GM12878 (cell line): ENCODE results near the gene TIGD1. TPM values are rescaled to one million over a fixed set of nuclear protein-coding genes. Genes with fewer than 3 reads are reported as not detected.
A peak's percentile ranks its signal among the peaks of the same experiment; 100 is the strongest.

Source experiments
- BHLHE40 ChIP-seq, 2 experiments: fragments of 450-650 bp in 1 of 2; IDR thresholded peaks; 2 replicates each; pipeline ENCODE4 v1.6.1; 2011 to 2017; ENCODE audit warnings: low read depth in 2 of 2, borderline replicate concordance in 1 of 2, improper control_type of control experiment in 1 of 2, low read length in 1 of 2, mild to moderate bottlenecking in 1 of 2
- CHD4 ChIP-seq: fragments of 200-600 bp; sonication (generic); IDR thresholded peaks from 2 replicates; pipeline ENCODE4 v1.6.1; 2016; ENCODE audit warnings: mild to moderate bottlenecking
- CTCF ChIP-seq, 3 experiments: IDR thresholded peaks in 2 of 3; conservative IDR thresholded peaks in 1 of 3; 2 replicates each; pipeline ENCODE4 v1.5.1; 2011; ENCODE audit warnings: low read depth in 3 of 3, low read length in 3 of 3, mild to moderate bottlenecking in 3 of 3, control low read depth in 2 of 3, moderate library complexity in 2 of 3, inconsistent platforms in 1 of 3, mixed read lengths in 1 of 3; ENCODE audit not compliant: control insufficient read depth in 2 of 3, insufficient read depth in 1 of 3; ENCODE audit errors: extremely low read depth in 1 of 3
- DPF2 ChIP-seq: fragments of 450-650 bp; IDR thresholded peaks from 2 replicates; pipeline ENCODE4 v1.6.1; 2017; ENCODE audit warnings: mild to moderate bottlenecking
- E4F1 ChIP-seq: fragments of 450-650 bp; IDR thresholded peaks from 2 replicates; pipeline ENCODE4 v1.6.1; 2018; ENCODE audit warnings: borderline replicate concordance, mild to moderate bottlenecking; ENCODE audit not compliant: partially characterized antibody
- EGR1 ChIP-seq, 2 experiments: IDR thresholded peaks; 1 replicate in 1 of 2; 2 replicates in 1 of 2; pipeline ENCODE4 v1.6.1; 2011 to 2012; ENCODE audit warnings: low read depth in 2 of 2, low read length in 2 of 2, borderline replicate concordance in 1 of 2, mild to moderate bottlenecking in 1 of 2, moderate library complexity in 1 of 2
- EZH2 ChIP-seq: IDR thresholded peaks from 2 replicates; pipeline ENCODE4 v1.6.1; 2012; ENCODE audit warnings: low read depth, mild to moderate bottlenecking, control low read depth, inconsistent platforms, low read length, borderline replicate concordance; ENCODE audit not compliant: control insufficient read depth
- HCFC1 ChIP-seq: fragments of 150-350 bp; IDR thresholded peaks from 2 replicates; pipeline ENCODE4 v1.6.1; 2014; ENCODE audit warnings: low read length
- HSF1 ChIP-seq: fragments of 150-350 bp; IDR thresholded peaks from 2 replicates; pipeline ENCODE4 v1.6.1; 2014; ENCODE audit warnings: mild to moderate bottlenecking, low read depth, low read length
- IRF3 ChIP-seq: fragments of 450-650 bp; IDR thresholded peaks from 2 replicates; pipeline ENCODE4 v1.6.1; 2014; ENCODE audit warnings: mild to moderate bottlenecking
- JUNB ChIP-seq: IDR thresholded peaks from 2 replicates; pipeline ENCODE4 v1.6.1; 2016; ENCODE audit warnings: antibody characterized with exemption, mild to moderate bottlenecking
- MYB ChIP-seq: fragments of 150-350 bp; IDR thresholded peaks from 2 replicates; pipeline ENCODE4 v1.6.1; 2014; ENCODE audit warnings: mild to moderate bottlenecking, low read depth, low read length, borderline replicate concordance
- NFXL1 ChIP-seq: fragments of 450-650 bp; IDR thresholded peaks from 2 replicates; pipeline ENCODE4 v1.6.1; 2017; ENCODE audit warnings: antibody characterized with exemption, mild to moderate bottlenecking, borderline replicate concordance
- NFYA ChIP-seq: IDR thresholded peaks from 2 replicates; pipeline ENCODE4 v1.6.1; 2011; ENCODE audit warnings: low read depth, mild to moderate bottlenecking, low read length, improper control_type of control experiment, borderline replicate concordance
- RAD21 ChIP-seq: IDR thresholded peaks from 2 replicates; pipeline ENCODE4 v1.6.1; 2011; ENCODE audit warnings: mild to moderate bottlenecking, low read depth, low read length, moderate library complexity; ENCODE audit not compliant: insufficient read depth
- RELB ChIP-seq: fragments of 450-650 bp; IDR thresholded peaks from 2 replicates; pipeline ENCODE4 v1.6.1; 2017; ENCODE audit warnings: low read depth, mild to moderate bottlenecking, moderate library complexity
- RUNX3 ChIP-seq: IDR thresholded peaks from 2 replicates; pipeline ENCODE4 v1.6.1; 2012; ENCODE audit warnings: low read length, inconsistent platforms
- SMAD5 ChIP-seq: IDR thresholded peaks from 2 replicates; pipeline ENCODE4 v1.6.1; 2016; ENCODE audit warnings: antibody characterized with exemption, low read depth
- TAF1 ChIP-seq: IDR thresholded peaks from 2 replicates; pipeline ENCODE4 v1.6.1; 2011; ENCODE audit warnings: mild to moderate bottlenecking, low read depth, low read length, borderline replicate concordance
- YBX1 ChIP-seq: fragments of 450-650 bp; IDR thresholded peaks from 2 replicates; pipeline ENCODE4 v1.6.1; 2016; ENCODE audit warnings: antibody characterized with exemption
- polyA plus RNA-seq, 11 experiments: library from polyadenylated mRNA; depleted of rRNA in 4 of 11; unstranded in 6 of 11; stranded (reverse) in 5 of 11; fragments of >200 nt; fragmentation: Nextera tagmentation in 4 of 11; fragmentation: Illumina TruSeq in 1 of 11; extraction: Ambion mirVana in 4 of 11; extraction: Trizol in 1 of 11; gene quantifications; 1 replicate in 1 of 11; 2 replicates in 10 of 11; pipeline versions ENCODE4 v1.2.1 to v1.2.3, GENCODE V29; 2011 to 2016; ENCODE audit warnings: inconsistent platforms in 2 of 11, missing spikeins in 2 of 11, low read depth in 1 of 11
- total RNA-seq, 4 experiments: library from RNA; depleted of rRNA in 3 of 4; stranded (reverse); fragments of >200 nt in 3 of 4; fragmentation: Illumina TruSeq in 1 of 4; extraction: Trizol in 1 of 4; gene quantifications; 2 replicates each; pipeline versions ENCODE4 v1.2.1 to v1.2.3, GENCODE V29; 2013 to 2021

The TIGD1 gene
- total and polyA plus RNA-seq, 10 of the 15 experiments (the other 5 are each of a cell fraction or from before 2014, with no cell fraction given), result 1.4 to 8.4 (median 5.6) TPM

- TF ChIP-seq CHD4 (no peak), SMAD5 (no peak), HCFC1 (peak; percentile 80), DPF2 (0 out of 2 replicates have a peak, but pooled peaks have one; percentile 34), MYB (no peak), RELB (peak; percentile 36; the same call in 1 of the 2 replicates), RAD21 (no peak), JUNB (no peak), E4F1 (peak; percentile 36), RUNX3 (peak; percentile 66), EZH2 (no peak), TAF1 (peak; percentile 84; the same call in 1 of the 2 replicates), CTCF (IDR thresholded peaks at IDR 0.05 in 2 of 3, conservative IDR thresholded peaks at IDR 0.05 in 1 of 3; ENCODE audit: control insufficient read depth in 2 of 3, extremely low read depth in 1 of 3, insufficient read depth in 1 of 3, low read depth in 3 of 3, low read length in 3 of 3) (peak; percentile 1 to 28 (median 23); a peak in 2 of 6 replicates), EGR1 (IDR thresholded peaks at IDR 0.05; ENCODE audit: borderline replicate concordance in 1 of 2, low read depth in 2 of 2, low read length in 2 of 2) (peak; percentile 84 to 92), NFXL1 (no peak), NFYA (no peak), YBX1 (no peak), HSF1 (no peak), IRF3 (no peak), BHLHE40 (IDR thresholded peaks at IDR 0.05; ENCODE audit: borderline replicate concordance in 1 of 2, low read depth in 2 of 2, low read length in 1 of 2) (peak; percentile 90 to 94)
These were observed at the start of gene TIGD1, which contains the start of gene EIF4E2 (continued) for GRCh38 chr2:232550354-232551249.
